Stomach (tissue), 4 donors: Measurements from ENCODE around the gene TRIM29.

ENCODE experiments used
- EP300 ChIP-seq: sonication (generic); formaldehyde crosslinking; IDR thresholded peaks from one replicate; pipeline ENCODE4 v1.6.1; 2017; ENCODE audit warnings: antibody characterized with exemption
- POLR2A ChIP-seq, 4 donors: fragments of 450-650 bp; IDR thresholded peaks; one replicate each; pipeline ENCODE4 v1.6.1; 2016; ENCODE audit warnings: antibody characterized with exemption in 4 of 4, control low read depth in 2 of 4, mild to moderate bottlenecking in 1 of 4, moderate library complexity in 1 of 4
- POLR2AphosphoS5 ChIP-seq, 3 donors: sonication (generic); formaldehyde crosslinking; IDR thresholded peaks; one replicate each; pipeline ENCODE4 v1.6.1; 2016; ENCODE audit warnings: antibody characterized with exemption in 3 of 3
- TF ChIP-seq, protein P1 (sequence below), 7 experiments: fragments of 450-650 bp in 4 of 7; fragments of 200-600 bp in 3 of 7; sonication (generic) in 3 of 7; IDR thresholded peaks; one replicate each; pipeline ENCODE4 v1.5.1; 2016 to 2019; ENCODE audit warnings: antibody characterized with exemption in 7 of 7, control low read depth in 2 of 7, mild to moderate bottlenecking in 1 of 7

- no peak for TF ChIP-seq POLR2AphosphoS5 (IDR thresholded peaks at IDR 0.05)
- TF ChIP-seq, protein P1, sequence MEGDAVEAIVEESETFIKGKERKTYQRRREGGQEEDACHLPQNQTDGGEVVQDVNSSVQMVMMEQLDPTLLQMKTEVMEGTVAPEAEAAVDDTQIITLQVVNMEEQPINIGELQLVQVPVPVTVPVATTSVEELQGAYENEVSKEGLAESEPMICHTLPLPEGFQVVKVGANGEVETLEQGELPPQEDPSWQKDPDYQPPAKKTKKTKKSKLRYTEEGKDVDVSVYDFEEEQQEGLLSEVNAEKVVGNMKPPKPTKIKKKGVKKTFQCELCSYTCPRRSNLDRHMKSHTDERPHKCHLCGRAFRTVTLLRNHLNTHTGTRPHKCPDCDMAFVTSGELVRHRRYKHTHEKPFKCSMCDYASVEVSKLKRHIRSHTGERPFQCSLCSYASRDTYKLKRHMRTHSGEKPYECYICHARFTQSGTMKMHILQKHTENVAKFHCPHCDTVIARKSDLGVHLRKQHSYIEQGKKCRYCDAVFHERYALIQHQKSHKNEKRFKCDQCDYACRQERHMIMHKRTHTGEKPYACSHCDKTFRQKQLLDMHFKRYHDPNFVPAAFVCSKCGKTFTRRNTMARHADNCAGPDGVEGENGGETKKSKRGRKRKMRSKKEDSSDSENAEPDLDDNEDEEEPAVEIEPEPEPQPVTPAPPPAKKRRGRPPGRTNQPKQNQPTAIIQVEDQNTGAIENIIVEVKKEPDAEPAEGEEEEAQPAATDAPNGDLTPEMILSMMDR (IDR thresholded peaks at IDR 0.05), result no peak
- no peak for TF ChIP-seq EP300
- no peak for TF ChIP-seq POLR2A (IDR thresholded peaks at IDR 0.05)
These were observed 2.1 kb downstream of the TRIM29 start for GRCh38 chr11:120135838-120136237.
